ENCODE data around the gene TNKS2. TPM values are rescaled to one million over a fixed set of nuclear protein-coding genes. Genes with fewer than 3 reads are reported as not detected.
A peak's percentile ranks its signal among the peaks of the same experiment; 100 is the strongest.
"Not testable (repeated sequence)": the region's sequence is repeated elsewhere in the genome, so short reads cannot be mapped to it uniquely, and the experiment has no call there.

Gene TNKS2
- total and polyA plus RNA-seq, 10 donors = 12.4 to 78.2 (median 55.6) TPM

GRCh38 chr10:91803386-91804125, 5.3 kb downstream of the TNKS2 start:
- H3K36me3 ChIP-seq = peaks cover 0 to 61% (median 3%) of the 10 kb centered on the region in 6 donors
- TF ChIP-seq CTCF (IDR thresholded peaks at IDR 0.05 in 8 of 11, conservative IDR thresholded peaks at IDR 0.05 in 3 of 11) (no peak), POLR2A (IDR thresholded peaks at IDR 0.05) (no peak), POLR2AphosphoS5 (IDR thresholded peaks at IDR 0.05) (no peak)
- no peaks in the 10 kb centered on the region for H3K27me3 ChIP-seq (replicated peaks in 1 of 7)
- H3K4me1 ChIP-seq = peaks cover 43 to 93% (median 69%) of the 10 kb centered on the region in 6 donors
- peak overlapping the region in 1 of 8 donors; percentile 48 for H3K27ac ChIP-seq
- no peak for DNase-seq
- intact Hi-C loops (cut with DNase I; ENCODE audit: low total_unique reads) = no loop called here
- H3K9me3 ChIP-seq = no peaks in the 10 kb centered on the region
- WGBS, 5 donors = 94 to 100% (median 98%) methylated on average over 3 of the region's 3 CpGs
- no peak overlapping the region for H3K4me3 ChIP-seq

- H3K4me1 ChIP-seq = peaks cover 43 to 98% (median 69%) of the 10 kb centered on the region in 6 donors
- peak overlapping the region in 1 of 8 donors; percentile 48 for H3K27ac ChIP-seq
- intact Hi-C loops (cut with DNase I; ENCODE audit: low total_unique reads) = no loop called here
These were observed 5.9 kb downstream of the TNKS2 start for GRCh38 chr10:91804126-91804510.

GRCh38 chr10:91805110-91805838, 7.0 kb downstream of the TNKS2 start:
- 92 to 99% (median 98%) methylated on average over 2 of the region's 2 CpGs for WGBS, 5 donors
- H3K4me3 ChIP-seq = no peak overlapping the region
- no peak for TF ChIP-seq CTCF (IDR thresholded peaks at IDR 0.05 in 8 of 11, conservative IDR thresholded peaks at IDR 0.05 in 3 of 11)
- TF ChIP-seq POLR2A (IDR thresholded peaks at IDR 0.05) = no peak
- TF ChIP-seq POLR2AphosphoS5 (IDR thresholded peaks at IDR 0.05) = no peak
- peaks cover 0 to 69% (median 3%) of the 10 kb centered on the region in 6 donors for H3K36me3 ChIP-seq
- H3K4me1 ChIP-seq = peaks cover 37 to 96% (median 62%) of the 10 kb centered on the region in 6 donors
- peak overlapping the region in 5 of 8 donors; percentile 17 to 53 (median 34) for H3K27ac ChIP-seq
- DNase-seq = no peak
- no peaks in the 10 kb centered on the region for H3K27me3 ChIP-seq (replicated peaks in 1 of 7)
- intact Hi-C loops (cut with DNase I; ENCODE audit: low total_unique reads) = no loop called here
- H3K9me3 ChIP-seq = no peaks in the 10 kb centered on the region

More at GRCh38 chr10:91804126-91804510, 5.9 kb downstream of the TNKS2 start:
- no peak overlapping the region for H3K4me3 ChIP-seq
- no peak for DNase-seq
- no peaks in the 10 kb centered on the region for H3K9me3 ChIP-seq
- H3K36me3 ChIP-seq = peaks cover 0 to 67% (median 3%) of the 10 kb centered on the region in 6 donors
- no peaks in the 10 kb centered on the region for H3K27me3 ChIP-seq (replicated peaks in 1 of 7)
- TF ChIP-seq POLR2AphosphoS5 (IDR thresholded peaks at IDR 0.05) = no peak
- no peak for TF ChIP-seq POLR2A (IDR thresholded peaks at IDR 0.05)

GRCh38 chr10:91807264-91807663, 9.0 kb downstream of the TNKS2 start:
- H3K27ac ChIP-seq; H3K27me3 ChIP-seq (replicated peaks in 1 of 7); H3K9me3 ChIP-seq; intact Hi-C loops (cut with DNase I; ENCODE audit: low total_unique reads); DNase-seq; H3K4me3 ChIP-seq: not testable (repeated sequence)
- peak in 1 of 3 donors; percentile 8 for TF ChIP-seq POLR2AphosphoS5 (IDR thresholded peaks at IDR 0.05)
- WGBS, 5 donors = 96 to 99% (median 98%) methylated on average over 13 to 14 of the region's 14 CpGs
- peaks cover 22 to 96% (median 49%) of the 10 kb centered on the region in 6 donors for H3K4me1 ChIP-seq
- peaks cover 0 to 68% (median 4%) of the 10 kb centered on the region in 6 donors for H3K36me3 ChIP-seq

- no peak overlapping the region for H3K27ac ChIP-seq
- no peaks in the 10 kb centered on the region for H3K9me3 ChIP-seq
- H3K4me3 ChIP-seq = no peak overlapping the region
- DNase-seq = no peak
- no peak for TF ChIP-seq POLR2A (IDR thresholded peaks at IDR 0.05)
- TF ChIP-seq POLR2AphosphoS5 (IDR thresholded peaks at IDR 0.05) = no peak
- TF ChIP-seq CTCF (IDR thresholded peaks at IDR 0.05 in 8 of 11, conservative IDR thresholded peaks at IDR 0.05 in 3 of 11) = no peak
- H3K4me1 ChIP-seq = peaks cover 0 to 60% (median 20%) of the 10 kb centered on the region in 6 donors
- intact Hi-C loops (cut with DNase I; ENCODE audit: low total_unique reads) = no loop called here
- 72 to 82% (median 77%) methylated on average over 1 of the region's 1 CpG for WGBS, 5 donors
- H3K27me3 ChIP-seq (replicated peaks in 1 of 7) = no peaks in the 10 kb centered on the region
- peaks cover 0 to 81% (median 41%) of the 10 kb centered on the region in 6 donors for H3K36me3 ChIP-seq
These were observed 15.0 kb downstream of the TNKS2 start for GRCh38 chr10:91813251-91813650.
